Naive B cell (primary cell): ENCODE results near the gene ESAM. TPM values are rescaled to one million over a fixed set of nuclear protein-coding genes. Genes with fewer than 3 reads are reported as not detected.

ENCODE experiments used
- ATAC-seq, 2 donors: fragments of 150-1000 bp; cut with Tn5 transposase; 2 replicates each; pipeline ENCODE4 v1.10.0; 2021; ENCODE audit warnings: low read depth in 2 of 2, mild to moderate bottlenecking in 2 of 2, moderate library complexity in 2 of 2
- DNase-seq: peaks from one replicate; pipeline ENCODE4 v3.0.0; 2022
- H3K27ac Mint-ChIP-seq, 6 donors: one replicate each; pipeline ENCODE4 v1.8.0; 2020 to 2022; ENCODE audit warnings: mild to moderate bottlenecking in 6 of 6, mixed read lengths in 6 of 6, moderate library complexity in 5 of 6, inconsistent platforms in 2 of 6
- H3K27me3 Mint-ChIP-seq, 3 donors: one replicate each; pipeline ENCODE4 v1.8.0; 2021 to 2022; ENCODE audit warnings: mixed read lengths in 3 of 3, mild to moderate bottlenecking in 1 of 3
- H3K36me3 Mint-ChIP-seq, 2 donors: one replicate each; pipeline ENCODE4 v1.8.0; 2020 to 2022; ENCODE audit warnings: mixed read lengths in 2 of 2, inconsistent platforms in 1 of 2, mild to moderate bottlenecking in 1 of 2
- H3K4me1 Mint-ChIP-seq, 3 donors: one replicate each; pipeline ENCODE4 v1.8.0; 2020 to 2022; ENCODE audit warnings: mixed read lengths in 3 of 3, inconsistent platforms in 1 of 3, mild to moderate bottlenecking in 1 of 3, moderate library complexity in 1 of 3
- H3K4me3 Mint-ChIP-seq, 8 donors: one replicate each; pipeline ENCODE4 v1.8.0; 2020 to 2022; ENCODE audit warnings: mild to moderate bottlenecking in 8 of 8, mixed read lengths in 8 of 8, moderate library complexity in 8 of 8, inconsistent platforms in 2 of 8
- H3K9me3 Mint-ChIP-seq, 7 donors: one replicate each; pipeline ENCODE4 v1.8.0; 2020 to 2022; ENCODE audit warnings: mixed read lengths in 7 of 7, mild to moderate bottlenecking in 5 of 7, inconsistent platforms in 2 of 7, moderate library complexity in 1 of 7
- polyA plus RNA-seq, 6 donors: library from polyadenylated mRNA; unstranded; fragments of 300-500 nt; fragmentation: Illumina TruSeq; gene quantifications; one replicate each; pipeline ENCODE4 v1.2.3, GENCODE V29; 2021; ENCODE audit warnings: low read depth in 6 of 6

ESAM gene
- polyA plus RNA-seq, 6 donors from 2014 or later: 13.6 to 25.3 (median 19.1) TPM

DNA sequence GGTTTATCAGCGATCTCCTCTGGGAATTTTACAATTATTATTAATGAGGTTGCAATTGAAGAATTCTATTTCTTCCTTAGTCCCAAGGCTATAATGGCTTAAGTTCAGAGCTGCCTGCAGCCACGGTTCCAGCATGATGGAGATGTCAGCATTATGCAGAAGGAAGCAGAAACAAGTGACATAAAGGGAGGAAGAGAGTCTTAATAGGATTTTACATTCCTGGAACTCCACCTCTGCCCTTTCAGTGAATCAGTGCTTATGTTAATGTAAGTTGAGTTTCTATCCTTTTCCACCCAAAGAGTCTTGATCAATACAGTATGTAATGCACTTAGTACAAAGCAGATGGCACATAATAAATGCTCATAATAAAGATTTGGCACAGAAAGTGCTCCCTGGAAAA is 34.0 kb downstream of the ESAM start:
- peaks cover 0 to under 1% (median under 1%) of the 10 kb centered on the region in 3 donors for H3K27me3 Mint-ChIP-seq
- ATAC-seq: no peak
- no peak overlapping the region for H3K27ac Mint-ChIP-seq
- H3K4me3 Mint-ChIP-seq: no peak overlapping the region
- H3K36me3 Mint-ChIP-seq: no peaks in the 10 kb centered on the region
- no peaks in the 10 kb centered on the region for H3K9me3 Mint-ChIP-seq
- peaks cover 35 to 38% (median 35%) of the 10 kb centered on the region in 3 donors for H3K4me1 Mint-ChIP-seq
- no peak for DNase-seq

DNA sequence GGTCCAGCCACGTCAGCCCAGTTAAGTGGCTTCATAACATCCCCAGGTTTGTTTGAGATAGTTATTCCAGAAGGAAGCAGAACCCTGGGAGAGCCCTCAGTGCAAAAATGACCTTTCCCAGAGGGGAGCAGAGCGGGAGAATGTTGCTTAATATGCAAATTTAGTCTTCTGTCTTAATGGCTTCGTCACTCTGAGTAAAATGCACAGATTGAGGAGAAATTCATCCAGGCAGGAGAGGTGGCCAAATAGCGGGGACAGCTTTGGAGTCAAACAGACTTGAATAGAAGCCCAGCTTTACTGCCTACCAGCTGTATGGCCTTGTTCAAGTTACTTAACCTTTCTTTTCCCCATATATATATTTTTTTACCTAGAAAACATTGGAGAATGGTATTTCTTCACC is 34.6 kb downstream of the ESAM start:
- Mint-ChIP-seq H3K4me1 (peaks cover 41 to 45% (median 42%) of the 10 kb centered on the region in 3 donors), H3K4me3 (peak overlapping the region in 1 of 8 donors; percentile 68), H3K27me3 (peaks cover 4 to 7% (median 7%) of the 10 kb centered on the region in 3 donors), H3K27ac (no peak overlapping the region), H3K36me3 (no peaks in the 10 kb centered on the region), H3K9me3 (no peaks in the 10 kb centered on the region)
- ATAC-seq: no peak
- no peak for DNase-seq

DNA sequence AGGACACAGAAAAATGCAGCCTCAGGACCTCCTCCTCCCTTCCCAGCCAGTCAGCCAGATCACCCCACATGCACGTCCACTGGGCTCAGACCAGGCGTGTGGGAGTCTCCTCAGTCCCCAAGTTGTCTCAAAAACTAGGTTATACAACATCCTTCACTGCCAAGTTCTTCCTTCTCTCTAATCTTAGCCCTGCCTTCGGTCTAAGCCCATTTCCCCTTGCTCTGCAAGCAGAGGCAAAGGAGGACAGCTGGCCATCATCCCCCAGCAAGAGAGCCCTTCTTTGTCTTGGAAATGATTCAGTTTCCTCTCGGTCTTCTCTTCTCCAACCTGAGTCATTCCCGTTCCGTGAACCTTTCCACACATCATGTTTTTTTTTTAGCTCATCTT is 36.4 kb downstream of the ESAM start:
- peak overlapping the region; percentile 42 to 91 (median 78) for H3K4me3 Mint-ChIP-seq
- H3K4me1 Mint-ChIP-seq: peaks cover 53 to 63% (median 56%) of the 10 kb centered on the region in 3 donors
- no peaks in the 10 kb centered on the region for H3K9me3 Mint-ChIP-seq
- H3K27ac Mint-ChIP-seq: peak overlapping the region in 2 of 6 donors; percentile 40 to 52
- ATAC-seq (peak in 1 of 2 donors; percentile 41), DNase-seq (no peak)
- no peaks in the 10 kb centered on the region for H3K36me3 Mint-ChIP-seq
- H3K27me3 Mint-ChIP-seq: peaks cover 18 to 24% (median 21%) of the 10 kb centered on the region in 3 donors

DNA sequence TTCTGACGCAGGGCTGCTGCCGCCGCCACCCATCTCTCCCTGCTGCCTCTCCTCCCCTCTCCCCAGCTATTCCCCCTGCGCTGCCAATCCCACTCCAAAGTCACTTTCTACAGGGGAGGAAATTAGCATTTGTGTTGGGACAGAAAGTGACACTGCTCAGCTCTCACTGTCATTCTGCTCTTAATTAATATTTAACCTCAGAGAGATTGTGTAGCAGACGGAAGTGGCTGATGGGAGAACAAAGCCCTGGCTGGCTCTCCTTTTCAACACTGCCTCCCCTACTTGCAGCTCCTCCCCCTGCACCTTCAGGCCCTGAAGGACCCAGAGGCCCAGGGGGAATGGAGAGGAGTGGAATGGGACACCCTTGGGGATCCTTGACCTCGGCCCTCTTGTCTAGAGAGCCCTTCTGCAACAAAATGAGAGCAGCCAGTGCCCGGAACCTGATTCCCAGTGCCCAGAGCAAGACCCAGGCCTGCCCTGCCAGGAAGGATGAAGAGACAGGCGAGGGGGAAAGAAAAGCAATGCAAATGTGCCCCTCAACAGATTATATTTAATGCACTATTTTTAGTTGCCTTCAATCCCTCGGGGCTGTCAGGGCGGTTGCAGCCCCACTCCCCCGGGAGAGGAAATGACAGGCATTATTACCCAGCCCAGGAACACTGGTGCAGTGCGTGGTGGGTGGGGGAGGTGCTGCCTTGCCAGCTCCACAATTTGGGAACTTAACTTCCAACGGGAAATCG is 36.9 kb downstream of the ESAM start:
- H3K27ac Mint-ChIP-seq: peak overlapping the region in 4 of 6 donors; percentile 52 to 93 (median 62)
- no peaks in the 10 kb centered on the region for H3K9me3 Mint-ChIP-seq
- peak; percentile 65 to 77 for ATAC-seq
- peak overlapping the region; percentile 42 to 91 (median 78) for H3K4me3 Mint-ChIP-seq
- no peaks in the 10 kb centered on the region for H3K36me3 Mint-ChIP-seq
- H3K27me3 Mint-ChIP-seq: peaks cover 21 to 29% (median 22%) of the 10 kb centered on the region in 3 donors
- DNase-seq: no peak
- H3K4me1 Mint-ChIP-seq: peaks cover 54 to 63% (median 56%) of the 10 kb centered on the region in 3 donors

DNA sequence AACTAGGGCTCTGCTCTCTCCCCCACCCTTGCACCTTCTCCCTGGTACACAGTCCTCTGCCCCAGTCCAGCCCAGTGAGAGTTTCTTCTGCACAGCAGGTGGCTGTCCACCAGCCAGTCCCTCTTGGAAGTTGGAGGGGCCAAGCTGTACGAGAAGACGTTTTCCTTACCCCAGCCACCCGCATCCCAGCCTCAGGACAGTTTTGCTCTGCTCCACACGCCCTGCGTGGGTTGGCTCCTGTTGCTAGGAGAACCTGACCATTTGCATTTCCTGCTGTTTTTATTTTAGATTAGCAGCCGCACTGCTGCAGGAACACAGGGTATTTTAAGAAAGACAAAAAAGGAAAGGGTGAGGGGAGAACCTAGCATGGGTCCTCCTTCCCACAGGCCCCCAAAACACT is 39.9 kb downstream of the ESAM start:
- Mint-ChIP-seq H3K27ac (peak overlapping the region in 2 of 6 donors; percentile 12 to 33), H3K27me3 (peaks cover 48 to 58% (median 51%) of the 10 kb centered on the region in 3 donors), H3K9me3 (no peaks in the 10 kb centered on the region), H3K36me3 (no peaks in the 10 kb centered on the region), H3K4me1 (peaks cover 65 to 75% (median 70%) of the 10 kb centered on the region in 3 donors), H3K4me3 (peak overlapping the region in 4 of 8 donors; percentile 17 to 55 (median 22))
- ATAC-seq (no peak), DNase-seq (no peak)

DNA sequence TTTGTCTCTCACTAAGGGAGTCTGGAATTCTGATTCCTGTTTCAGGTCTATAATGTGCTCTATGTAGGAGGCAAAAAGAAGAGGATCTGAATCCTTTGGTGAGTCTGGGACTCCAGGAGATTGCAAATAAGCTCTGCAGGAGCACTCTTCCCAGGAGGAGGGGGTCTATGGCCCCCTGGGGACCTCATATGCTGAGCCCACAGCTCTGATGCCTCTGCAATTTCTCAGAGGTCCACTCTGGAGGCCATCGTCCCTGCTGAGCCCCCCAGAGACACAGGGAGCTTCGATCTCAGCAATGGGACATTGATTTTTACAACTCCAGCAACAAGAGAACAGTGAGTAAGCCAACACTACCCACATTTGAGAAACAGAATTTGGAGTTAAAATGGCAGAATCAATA is 42.6 kb downstream of the ESAM start:
- ATAC-seq (no peak), DNase-seq (no peak)
- H3K36me3 Mint-ChIP-seq: peaks cover 5 to 10% of the 10 kb centered on the region in 2 donors
- H3K9me3 Mint-ChIP-seq: no peaks in the 10 kb centered on the region
- peaks cover 47 to 58% (median 55%) of the 10 kb centered on the region in 3 donors for H3K4me1 Mint-ChIP-seq
- H3K27me3 Mint-ChIP-seq: peaks cover 66 to 82% (median 71%) of the 10 kb centered on the region in 3 donors
- H3K4me3 Mint-ChIP-seq: peak overlapping the region in 1 of 8 donors; percentile 17
- H3K27ac Mint-ChIP-seq: no peak overlapping the region

DNA sequence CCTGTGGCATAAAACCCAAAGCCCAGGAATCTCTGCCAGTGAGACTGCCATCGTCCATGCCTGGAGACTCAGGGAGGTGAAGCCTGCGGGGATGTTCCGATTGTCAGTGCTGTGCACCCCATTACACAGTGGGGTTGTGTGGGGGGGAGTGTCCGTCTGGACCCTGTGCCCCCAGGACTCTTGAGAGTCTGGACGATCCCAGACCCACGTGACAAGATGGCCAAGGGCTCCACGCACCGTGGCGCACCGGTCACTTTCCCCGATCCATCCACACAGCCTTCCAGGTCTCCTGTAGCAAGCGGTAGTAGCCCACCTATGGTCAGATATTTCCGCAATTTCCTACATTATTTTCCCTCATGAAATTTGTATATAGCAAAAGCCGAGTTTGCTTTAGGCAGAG is 43.3 kb downstream of the ESAM start:
- peaks cover 71 to 89% (median 73%) of the 10 kb centered on the region in 3 donors for H3K27me3 Mint-ChIP-seq
- no peak overlapping the region for H3K27ac Mint-ChIP-seq
- no peaks in the 10 kb centered on the region for H3K9me3 Mint-ChIP-seq
- ATAC-seq: no peak
- H3K4me1 Mint-ChIP-seq: peaks cover 39 to 50% (median 47%) of the 10 kb centered on the region in 3 donors
- peaks cover 5 to 10% of the 10 kb centered on the region in 2 donors for H3K36me3 Mint-ChIP-seq
- no peak for DNase-seq
- H3K4me3 Mint-ChIP-seq: peak overlapping the region in 5 of 8 donors; percentile 17 to 78 (median 45)

DNA sequence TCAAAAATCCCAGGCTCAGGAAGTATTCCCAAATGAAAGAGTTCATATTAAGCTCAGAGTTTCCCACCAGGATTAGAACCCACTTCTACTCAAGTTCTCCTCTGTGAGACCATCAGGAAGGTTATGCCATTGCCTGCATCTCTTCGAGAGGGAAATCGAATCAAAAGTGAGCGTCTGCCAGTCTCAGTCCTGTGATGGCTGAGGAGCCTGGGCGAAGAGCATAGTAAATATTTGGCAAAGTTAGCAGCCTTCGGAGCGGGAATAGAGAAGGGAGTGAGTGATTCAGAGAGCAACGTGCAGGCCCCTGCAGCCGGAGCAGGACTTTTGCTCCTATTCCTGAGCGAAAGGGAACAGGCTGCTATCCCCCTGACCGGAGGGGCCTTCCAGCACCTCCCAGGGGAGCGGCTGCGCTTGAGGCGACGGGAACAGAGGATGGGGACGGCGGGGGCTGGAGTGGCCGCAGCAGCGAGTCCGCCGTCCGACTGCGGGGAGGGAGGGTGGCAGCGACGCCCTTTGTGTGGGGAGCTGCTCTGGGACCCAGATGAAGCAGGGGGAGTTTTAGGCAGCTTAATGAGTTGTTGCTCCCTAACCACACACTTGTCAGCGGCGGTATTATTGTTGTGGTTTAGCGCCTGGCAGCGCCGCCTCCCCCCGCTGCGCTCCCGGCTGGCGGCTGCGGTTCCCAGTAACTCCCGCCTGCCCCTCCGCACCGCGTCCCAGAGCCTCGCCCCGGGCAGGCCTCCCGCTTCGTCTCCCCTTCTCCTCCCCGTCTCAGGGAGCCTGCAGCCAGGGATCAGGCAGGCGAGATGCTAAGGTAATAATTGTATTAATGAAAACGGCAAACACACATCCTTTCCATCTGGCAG is 44.1 kb downstream of the ESAM start:
- Mint-ChIP-seq H3K4me3 (peak overlapping the region; percentile 66 to 90 (median 86)), H3K27ac (peak overlapping the region in 1 of 6 donors; percentile 57), H3K9me3 (no peaks in the 10 kb centered on the region), H3K4me1 (peaks cover 34 to 42% (median 40%) of the 10 kb centered on the region in 3 donors), H3K27me3 (peaks cover 69 to 95% (median 76%) of the 10 kb centered on the region in 3 donors), H3K36me3 (peaks cover 5 to 10% of the 10 kb centered on the region in 2 donors)
- ATAC-seq (peak; percentile 65 to 76), DNase-seq (no peak)

DNA sequence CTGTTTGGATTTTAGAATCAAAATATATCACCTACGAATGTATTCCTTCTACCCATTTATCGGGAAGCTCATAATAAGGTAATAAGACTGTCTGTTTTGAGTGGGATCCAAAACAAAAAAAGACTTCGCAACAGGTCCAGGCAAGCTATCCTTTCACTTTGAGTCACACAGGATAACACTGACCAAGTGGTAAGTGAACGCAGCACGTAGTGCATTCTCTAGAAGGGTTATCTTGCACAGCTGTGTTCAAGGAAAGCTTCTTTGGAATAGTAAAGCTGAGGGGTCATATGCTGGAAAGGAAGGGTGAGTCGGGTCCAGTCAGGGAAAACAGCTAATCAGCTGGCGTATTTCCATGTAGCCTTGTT is 44.7 kb downstream of the ESAM start:
- H3K27ac Mint-ChIP-seq: no peak overlapping the region

DNA sequence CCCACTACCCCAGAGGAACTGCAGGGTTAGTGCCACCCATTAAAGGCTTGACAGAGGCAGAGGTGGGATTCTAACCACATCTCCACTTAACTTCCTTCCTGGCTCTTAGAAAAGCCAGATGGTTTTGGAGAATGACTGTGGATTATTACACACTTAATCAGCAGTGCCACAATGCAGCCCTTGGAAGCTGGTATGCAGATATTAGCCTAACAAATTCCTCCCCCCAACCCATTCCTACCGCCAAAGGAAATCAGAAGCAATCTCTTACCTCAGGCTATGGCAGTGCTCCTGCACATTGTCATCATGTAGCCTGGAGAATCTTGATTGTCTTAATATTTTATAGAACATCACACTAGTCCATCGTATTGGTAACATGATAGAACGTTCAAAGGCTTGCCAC is 45.5 kb downstream of the ESAM start:
- H3K4me1 Mint-ChIP-seq: peaks cover 20 to 28% (median 25%) of the 10 kb centered on the region in 3 donors
- peak overlapping the region in 3 of 8 donors; percentile 13 to 42 (median 37) for H3K4me3 Mint-ChIP-seq
- ATAC-seq (no peak), DNase-seq (no peak)
- peaks cover 54 to 80% (median 66%) of the 10 kb centered on the region in 3 donors for H3K27me3 Mint-ChIP-seq
- no peaks in the 10 kb centered on the region for H3K9me3 Mint-ChIP-seq
- H3K36me3 Mint-ChIP-seq: peaks cover 5 to 10% of the 10 kb centered on the region in 2 donors
- no peak overlapping the region for H3K27ac Mint-ChIP-seq

More for the DNA sequence above, 44.7 kb downstream of the ESAM start:
- Mint-ChIP-seq H3K36me3 (peaks cover 5 to 10% of the 10 kb centered on the region in 2 donors), H3K4me1 (peaks cover 27 to 36% (median 33%) of the 10 kb centered on the region in 3 donors), H3K9me3 (no peaks in the 10 kb centered on the region), H3K27me3 (peaks cover 63 to 88% (median 71%) of the 10 kb centered on the region in 3 donors), H3K4me3 (peak overlapping the region; percentile 66 to 90 (median 86))
- no peak for DNase-seq
- no peak for ATAC-seq

DNA sequence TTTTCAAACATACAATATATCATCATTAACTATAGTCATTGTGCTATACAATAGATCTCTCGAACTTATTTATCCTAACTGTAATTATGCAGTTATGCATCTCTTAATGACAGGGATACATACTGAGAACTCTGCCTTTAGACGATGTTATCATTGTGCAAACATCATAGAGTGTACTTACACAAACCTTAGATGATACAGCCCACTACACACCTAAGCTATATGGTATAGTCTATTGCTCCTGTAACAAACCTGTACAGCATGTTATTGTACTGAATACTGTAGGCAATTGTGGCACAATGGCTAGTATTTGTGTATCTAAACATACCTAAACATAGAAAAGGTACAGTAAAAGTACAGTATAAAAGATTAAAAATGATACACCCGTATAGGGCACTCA is 49.7 kb downstream of the ESAM start:
- Mint-ChIP-seq H3K4me1 (peaks cover under 1 to 7% (median 1%) of the 10 kb centered on the region in 3 donors), H3K4me3 (no peak overlapping the region), H3K36me3 (peaks cover 13 to 24% of the 10 kb centered on the region in 2 donors), H3K27me3 (peaks cover 28 to 45% (median 37%) of the 10 kb centered on the region in 3 donors), H3K27ac (no peak overlapping the region), H3K9me3 (peaks cover 4 to 12% (median 7%) of the 10 kb centered on the region in 7 donors)
- ATAC-seq: no peak
- no peak for DNase-seq

DNA sequence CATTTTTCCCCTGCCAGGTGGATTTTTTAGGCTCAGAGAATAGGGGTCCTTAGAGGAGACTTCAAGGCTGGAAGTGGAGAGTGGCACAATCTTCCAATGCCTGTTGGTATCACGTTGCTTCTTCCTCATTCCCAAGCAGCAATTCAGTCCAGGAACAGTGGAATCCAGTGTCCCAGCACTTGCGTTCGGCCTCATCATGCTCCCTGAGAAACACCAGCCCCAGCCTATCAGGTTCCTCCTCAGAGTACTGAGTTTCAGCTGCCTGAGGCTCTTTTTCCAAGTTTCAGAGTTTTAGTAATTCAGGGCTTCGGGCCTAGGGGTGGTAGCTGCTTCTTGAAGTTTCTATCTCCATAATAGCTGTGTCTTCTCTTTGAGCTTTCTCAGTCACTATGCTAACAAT is 54.3 kb downstream of the ESAM start:
- Mint-ChIP-seq H3K27ac (no peak overlapping the region), H3K27me3 (peaks cover 6 to 21% (median 8%) of the 10 kb centered on the region in 3 donors), H3K36me3 (peaks cover 18 to 20% of the 10 kb centered on the region in 2 donors), H3K4me3 (no peak overlapping the region), H3K4me1 (no peaks in the 10 kb centered on the region), H3K9me3 (peaks cover 8 to 18% (median 15%) of the 10 kb centered on the region in 7 donors)
- ATAC-seq: no peak
- no peak for DNase-seq
